ENCODE measurements around the gene MAPK12.

Gene MAPK12

DNA sequence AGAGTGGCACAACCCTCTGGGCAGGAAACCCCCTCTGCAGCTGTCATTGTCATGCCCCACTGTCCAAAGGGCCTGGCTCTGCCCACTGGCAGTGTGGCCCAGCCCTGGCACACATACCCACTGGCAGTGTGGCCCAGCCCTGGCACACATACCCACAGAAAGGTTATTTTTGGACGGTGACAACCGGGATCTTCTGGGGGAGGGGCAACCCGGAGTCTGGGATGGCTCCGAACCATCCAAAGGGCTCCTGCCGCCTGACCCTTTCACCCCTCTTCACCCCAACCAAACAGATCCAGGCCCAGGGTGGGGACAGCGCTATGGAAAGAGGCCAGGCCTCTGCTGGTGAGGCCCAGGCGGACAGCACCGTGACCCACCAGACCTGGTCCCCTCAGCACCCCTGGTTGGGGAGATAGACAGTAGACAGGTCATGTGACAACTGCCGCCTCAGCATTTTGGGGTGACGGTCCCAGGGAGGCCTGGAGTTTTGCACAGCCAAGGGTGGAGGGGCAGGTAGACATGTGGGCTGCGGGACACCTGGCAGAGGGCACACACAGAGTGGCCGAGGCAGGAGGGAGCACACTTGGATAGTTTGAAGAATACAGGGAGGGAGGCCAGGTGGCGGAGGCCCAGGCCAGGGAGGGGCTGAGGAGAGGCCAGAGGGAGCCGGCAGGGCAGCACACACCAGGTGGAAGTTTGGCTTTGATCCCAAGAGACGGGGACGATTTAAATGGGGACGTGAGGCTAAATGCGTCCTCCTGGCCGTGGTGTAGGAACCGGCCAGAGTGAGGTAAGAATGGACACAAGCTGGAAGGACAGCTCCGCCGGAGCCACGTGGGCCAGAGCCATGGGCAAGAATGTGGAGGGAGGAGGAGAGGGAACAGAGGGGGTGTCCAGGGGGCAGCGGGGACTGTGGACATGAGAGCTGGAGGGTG, 2.9 kb downstream of the MAPK12 start:
- Histone ChIP-seq H2BK15ac (ENCODE audit: low read length) (peak overlapping the region; percentile 54), H3K14ac (ENCODE audit: low read length) (peak overlapping the region; percentile 4), H3K79me1 (ENCODE audit: low read depth, low read length) (peaks cover 19% of the 10 kb centered on the region), H4K8ac (ENCODE audit: low read depth, low read length) (no peak overlapping the region), H3K18ac (ENCODE audit: low read length) (no peak overlapping the region), H2BK12ac (ENCODE audit: low read length) (no peak overlapping the region), H3K9me3 (replicated peaks in 1 of 2; ENCODE audit: control insufficient read depth in 2 of 2, insufficient read depth in 1 of 2, low read depth in 1 of 2, low read length in 2 of 2) (no peaks in the 10 kb centered on the region), H2BK5ac (ENCODE audit: low read length) (no peak overlapping the region), H3K27me3 (ENCODE audit: control insufficient read depth in 3 of 3, insufficient read depth in 3 of 3, low read depth in 1 of 3, low read length in 3 of 3) (no peaks in the 10 kb centered on the region), H3K23ac (ENCODE audit: low read depth, low read length, poor library complexity) (peak overlapping the region; percentile 17), H3K9ac (ENCODE audit: low read depth, low read length, poor library complexity) (peak overlapping the region; percentile 30), H2AK5ac (ENCODE audit: low read depth, low read length) (peak overlapping the region; percentile 61), H3K27ac (replicated peaks; ENCODE audit: low read length) (no peak overlapping the region), H2AFZ (ENCODE audit: low read length) (no peak overlapping the region), H3K4me3 (ENCODE audit: low read length in 2 of 2) (peak overlapping the region in 1 of 2 donors; percentile 27), H3K36me3 (replicated peaks in 1 of 2; ENCODE audit: control insufficient read depth in 2 of 2, insufficient read depth in 2 of 2, low read length in 2 of 2) (peaks cover 11 to 42% of the 10 kb centered on the region in 2 donors), H3K4ac (ENCODE audit: low read length) (no peak overlapping the region), H2BK120ac (ENCODE audit: low read depth, low read length) (peak overlapping the region; percentile 42), H3K4me1 (ENCODE audit: control insufficient read depth in 2 of 2, insufficient read depth in 1 of 2, low read depth in 1 of 2, low read length in 2 of 2) (peaks cover 11 to 18% of the 10 kb centered on the region in 2 donors), H3K4me2 (ENCODE audit: insufficient read depth, low read length, poor library complexity, severe bottlenecking) (no peak overlapping the region), H4K91ac (ENCODE audit: low read depth, low read length, poor library complexity) (no peak overlapping the region)
- DNase-seq (ENCODE audit: low spot score), result no peak
- WGBS, 2 donors (ENCODE audit: extremely low coverage in 2 of 2, insufficient read length in 2 of 2, insufficient replicate concordance in 1 of 2), result no CpG with 5 or more reads among the region's 24 CpGs

DNA sequence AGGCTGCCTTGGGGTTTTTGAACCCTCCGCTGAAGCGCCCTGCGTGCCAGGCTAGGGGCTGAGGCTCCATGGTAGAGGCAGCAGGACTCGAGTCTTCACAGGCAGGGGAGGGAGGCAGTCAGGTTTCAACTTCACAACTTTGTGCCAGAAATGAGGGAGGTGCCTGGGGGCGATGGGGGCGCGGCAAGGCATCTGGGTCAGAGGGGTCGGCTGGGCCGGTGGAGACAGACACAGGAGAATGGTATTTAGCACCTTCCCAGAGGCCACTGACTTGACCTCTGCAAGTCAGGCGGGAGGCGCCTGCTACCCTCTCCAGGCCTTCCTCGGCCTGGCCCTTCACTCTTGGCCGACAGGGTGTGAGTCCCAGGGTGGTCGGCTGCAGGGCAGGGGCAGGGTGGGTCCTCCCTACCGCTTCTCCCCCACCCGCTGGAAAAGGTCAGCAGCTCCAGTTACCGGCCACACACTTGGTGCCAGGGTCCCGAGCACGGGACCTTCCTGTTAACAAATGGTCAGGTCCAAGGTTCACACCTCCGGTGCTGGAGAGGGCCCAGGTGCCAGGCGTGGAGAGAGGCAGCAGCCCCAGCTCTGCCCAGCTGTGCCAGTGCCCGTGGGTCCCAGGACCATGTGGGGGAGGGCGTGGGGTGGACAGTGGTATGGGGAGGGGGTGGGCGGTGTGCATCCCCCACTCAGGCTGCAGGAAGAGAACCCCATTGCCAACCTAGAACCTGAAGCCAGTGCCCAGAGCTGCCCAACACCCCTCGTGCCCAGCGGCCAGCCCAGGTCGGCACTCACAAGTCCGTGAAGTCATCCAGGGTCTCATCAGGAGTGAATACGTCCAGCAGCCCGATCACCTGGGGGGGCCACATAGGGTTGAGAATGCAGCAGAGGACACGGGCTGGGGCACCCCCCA, 3.8 kb downstream of the MAPK12 start:
- H4K8ac ChIP-seq (ENCODE audit: low read depth, low read length), result no peak overlapping the region
- no peak overlapping the region for H2BK15ac ChIP-seq (ENCODE audit: low read length)
- H2BK5ac ChIP-seq (ENCODE audit: low read length), result peak overlapping the region; percentile 82
- peaks cover 16 to 49% of the 10 kb centered on the region in 2 donors for H3K36me3 ChIP-seq (replicated peaks in 1 of 2; ENCODE audit: control insufficient read depth in 2 of 2, insufficient read depth in 2 of 2, low read length in 2 of 2)
- no peak overlapping the region for H3K18ac ChIP-seq (ENCODE audit: low read length)
- no peak overlapping the region for H3K27ac ChIP-seq (replicated peaks; ENCODE audit: low read length)
- H3K4me2 ChIP-seq (ENCODE audit: insufficient read depth, low read length, poor library complexity, severe bottlenecking), result no peak overlapping the region
- DNase-seq (ENCODE audit: low spot score), result no peak
- no peak overlapping the region for H4K91ac ChIP-seq (ENCODE audit: low read depth, low read length, poor library complexity)
- H2BK12ac ChIP-seq (ENCODE audit: low read length), result no peak overlapping the region
- no peak overlapping the region for H2AFZ ChIP-seq (ENCODE audit: low read length)
- no peak overlapping the region for H3K4ac ChIP-seq (ENCODE audit: low read length)
- H3K14ac ChIP-seq (ENCODE audit: low read length), result no peak overlapping the region
- no peak overlapping the region for H3K9ac ChIP-seq (ENCODE audit: low read depth, low read length, poor library complexity)
- H3K9me3 ChIP-seq (replicated peaks in 1 of 2; ENCODE audit: control insufficient read depth in 2 of 2, insufficient read depth in 1 of 2, low read depth in 1 of 2, low read length in 2 of 2), result no peaks in the 10 kb centered on the region
- H3K23ac ChIP-seq (ENCODE audit: low read depth, low read length, poor library complexity), result peak overlapping the region; percentile 25
- no CpG with 5 or more reads among the region's 31 CpGs for WGBS, 2 donors (ENCODE audit: extremely low coverage in 2 of 2, insufficient read length in 2 of 2, insufficient replicate concordance in 1 of 2)
- peaks cover 8 to 12% of the 10 kb centered on the region in 2 donors for H3K4me1 ChIP-seq (ENCODE audit: control insufficient read depth in 2 of 2, insufficient read depth in 1 of 2, low read depth in 1 of 2, low read length in 2 of 2)
- no peak overlapping the region for H2AK5ac ChIP-seq (ENCODE audit: low read depth, low read length)
- no peak overlapping the region for H2BK120ac ChIP-seq (ENCODE audit: low read depth, low read length)
- H3K4me3 ChIP-seq (ENCODE audit: low read length in 2 of 2), result no peak overlapping the region
- no peaks in the 10 kb centered on the region for H3K27me3 ChIP-seq (ENCODE audit: control insufficient read depth in 3 of 3, insufficient read depth in 3 of 3, low read depth in 1 of 3, low read length in 3 of 3)
- peaks cover 19% of the 10 kb centered on the region for H3K79me1 ChIP-seq (ENCODE audit: low read depth, low read length)

DNA sequence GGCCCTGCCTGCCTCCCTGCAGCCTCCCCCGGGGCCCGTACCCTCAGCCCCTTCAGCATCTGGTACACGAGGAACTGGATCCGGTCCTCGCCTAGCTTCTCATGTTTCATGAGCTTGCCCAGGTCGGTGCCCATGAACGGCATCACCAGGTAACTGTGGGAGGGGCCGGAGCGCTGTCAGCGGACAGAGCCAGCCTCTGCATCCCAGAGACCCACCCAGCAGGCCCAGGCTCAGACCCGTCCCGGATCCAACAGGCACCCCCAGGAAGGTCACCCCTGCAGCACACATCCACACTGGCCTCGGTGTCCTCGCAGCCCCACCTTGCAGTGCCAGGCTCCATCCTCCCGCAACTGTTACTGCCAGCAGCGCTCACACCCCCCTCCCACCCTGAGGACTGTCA, 4.4 kb downstream of the MAPK12 start:
- Histone ChIP-seq H2BK5ac (ENCODE audit: low read length) (peak overlapping the region; percentile 82), H3K79me1 (ENCODE audit: low read depth, low read length) (peaks cover 19% of the 10 kb centered on the region), H3K4me2 (ENCODE audit: insufficient read depth, low read length, poor library complexity, severe bottlenecking) (no peak overlapping the region), H2AK5ac (ENCODE audit: low read depth, low read length) (peak overlapping the region; percentile 46), H2AFZ (ENCODE audit: low read length) (no peak overlapping the region), H3K9me3 (replicated peaks in 1 of 2; ENCODE audit: control insufficient read depth in 2 of 2, insufficient read depth in 1 of 2, low read depth in 1 of 2, low read length in 2 of 2) (no peaks in the 10 kb centered on the region), H4K91ac (ENCODE audit: low read depth, low read length, poor library complexity) (no peak overlapping the region), H3K4me3 (ENCODE audit: low read length in 2 of 2) (no peak overlapping the region), H2BK15ac (ENCODE audit: low read length) (no peak overlapping the region), H3K4me1 (ENCODE audit: control insufficient read depth in 2 of 2, insufficient read depth in 1 of 2, low read depth in 1 of 2, low read length in 2 of 2) (peaks cover 2 to 6% of the 10 kb centered on the region in 2 donors), H2BK12ac (ENCODE audit: low read length) (no peak overlapping the region), H3K18ac (ENCODE audit: low read length) (no peak overlapping the region), H3K36me3 (replicated peaks in 1 of 2; ENCODE audit: control insufficient read depth in 2 of 2, insufficient read depth in 2 of 2, low read length in 2 of 2) (peaks cover 16 to 56% of the 10 kb centered on the region in 2 donors), H3K4ac (ENCODE audit: low read length) (no peak overlapping the region), H3K14ac (ENCODE audit: low read length) (no peak overlapping the region), H3K27me3 (ENCODE audit: control insufficient read depth in 3 of 3, insufficient read depth in 3 of 3, low read depth in 1 of 3, low read length in 3 of 3) (no peaks in the 10 kb centered on the region), H4K8ac (ENCODE audit: low read depth, low read length) (no peak overlapping the region), H3K9ac (ENCODE audit: low read depth, low read length, poor library complexity) (peak overlapping the region; percentile 21), H2BK120ac (ENCODE audit: low read depth, low read length) (no peak overlapping the region), H3K27ac (replicated peaks; ENCODE audit: low read length) (no peak overlapping the region), H3K23ac (ENCODE audit: low read depth, low read length, poor library complexity) (peak overlapping the region; percentile 25)
- DNase-seq (ENCODE audit: low spot score), result no peak
- WGBS, 2 donors (ENCODE audit: extremely low coverage in 2 of 2, insufficient read length in 2 of 2, insufficient replicate concordance in 1 of 2), result no CpG with 5 or more reads among the region's 16 CpGs

All from neuronal stem cell (in vitro differentiated cells).